ENCODE data around the gene HVCN1.
"Not testable (repeated sequence)": the region's sequence is repeated elsewhere in the genome, so short reads cannot be mapped to it uniquely, and the experiment has no call there.

HVCN1 gene, protein sequence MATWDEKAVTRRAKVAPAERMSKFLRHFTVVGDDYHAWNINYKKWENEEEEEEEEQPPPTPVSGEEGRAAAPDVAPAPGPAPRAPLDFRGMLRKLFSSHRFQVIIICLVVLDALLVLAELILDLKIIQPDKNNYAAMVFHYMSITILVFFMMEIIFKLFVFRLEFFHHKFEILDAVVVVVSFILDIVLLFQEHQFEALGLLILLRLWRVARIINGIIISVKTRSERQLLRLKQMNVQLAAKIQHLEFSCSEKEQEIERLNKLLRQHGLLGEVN

DNA sequence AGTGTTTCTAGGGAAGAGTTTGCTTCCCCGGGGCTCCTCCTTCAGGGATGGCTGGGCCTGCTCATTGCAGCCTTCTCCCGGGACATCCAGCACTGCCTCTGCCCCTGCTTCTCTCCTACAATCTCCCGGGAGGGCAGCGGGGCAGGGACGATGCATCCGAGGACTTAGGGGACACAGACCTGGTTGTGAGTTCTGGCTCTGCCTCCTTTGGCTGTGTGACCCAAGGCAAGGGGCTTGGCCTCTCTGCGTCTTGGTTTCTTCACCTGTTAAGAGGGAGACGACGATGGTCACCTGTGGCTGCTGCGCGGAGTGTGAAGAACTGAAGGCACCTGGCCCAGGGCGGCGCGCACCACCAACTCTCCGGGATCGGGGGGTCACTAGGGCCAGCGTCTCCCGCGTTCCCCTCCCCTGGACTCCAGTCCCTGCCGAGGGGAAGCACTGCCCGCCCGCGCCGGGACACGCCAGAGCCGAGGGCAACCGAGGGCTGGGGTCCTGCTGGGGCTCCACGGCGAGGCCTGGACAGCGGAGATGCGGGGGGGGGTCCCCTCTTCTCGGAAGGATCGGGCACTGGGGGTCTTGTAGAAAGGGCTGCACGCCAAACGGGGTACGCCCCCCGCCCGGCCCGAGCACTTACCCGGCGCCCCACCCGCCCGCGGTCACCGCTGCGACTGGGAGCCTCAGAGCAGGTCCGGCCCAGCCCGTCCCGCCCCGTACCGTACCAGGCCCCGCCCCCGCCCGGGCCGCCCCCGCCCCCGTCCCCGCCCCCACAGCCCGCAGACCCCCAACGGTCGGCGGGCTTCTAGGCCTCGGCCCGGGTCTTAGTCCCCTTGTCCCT, at the start of gene HVCN1:
HVCN1 (minus strand) TSS at position 670 of the 835 bp plus-strand sequence. CDS start 5,870 bp downstream, outside the sequence.
- peak; percentile 79 for DNase-seq (ENCODE audit: low spot score)

DNA sequence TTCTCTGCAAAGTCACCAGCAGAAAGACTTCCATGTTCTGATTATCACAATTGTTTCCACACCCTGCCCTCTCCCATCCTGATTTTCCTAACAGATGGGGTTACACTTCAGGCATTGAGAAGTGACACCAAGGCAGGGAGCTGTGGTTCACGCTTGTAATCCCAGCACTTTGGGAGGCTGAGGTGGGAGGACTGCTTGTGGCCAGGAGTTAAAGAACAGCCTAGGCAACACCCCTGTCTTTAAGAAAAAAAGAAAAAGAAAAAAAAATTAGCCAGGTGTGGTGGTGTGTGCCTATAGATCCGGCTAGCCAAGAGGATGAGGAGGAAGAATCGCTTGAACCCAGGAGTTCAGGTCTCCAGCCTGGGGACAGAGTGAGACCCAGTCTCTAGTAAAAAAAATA, 48.6 kb upstream of the HVCN1 start:
- no peak for DNase-seq (ENCODE audit: low spot score)

DNA sequence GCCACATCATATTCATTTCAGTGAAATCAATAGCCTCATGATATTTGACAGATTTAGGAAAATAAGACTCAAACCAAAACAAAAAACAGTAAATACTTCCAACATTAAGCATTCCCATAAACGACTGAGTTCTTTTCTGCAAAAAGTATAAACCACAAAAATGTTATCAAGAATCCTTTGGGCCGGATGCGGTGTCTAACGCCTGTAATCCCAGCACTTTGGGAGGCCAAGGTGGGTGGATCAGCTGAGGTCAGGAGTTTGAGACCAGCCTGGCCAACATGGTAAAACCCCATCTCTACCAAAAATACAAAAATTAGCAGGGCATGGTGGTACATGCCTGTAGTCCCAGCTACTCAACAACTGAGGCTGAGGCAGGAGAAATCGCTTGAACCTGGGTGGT, 48.1 kb upstream of the HVCN1 start:
- DNase-seq (ENCODE audit: low spot score), result not testable (repeated sequence)

DNA sequence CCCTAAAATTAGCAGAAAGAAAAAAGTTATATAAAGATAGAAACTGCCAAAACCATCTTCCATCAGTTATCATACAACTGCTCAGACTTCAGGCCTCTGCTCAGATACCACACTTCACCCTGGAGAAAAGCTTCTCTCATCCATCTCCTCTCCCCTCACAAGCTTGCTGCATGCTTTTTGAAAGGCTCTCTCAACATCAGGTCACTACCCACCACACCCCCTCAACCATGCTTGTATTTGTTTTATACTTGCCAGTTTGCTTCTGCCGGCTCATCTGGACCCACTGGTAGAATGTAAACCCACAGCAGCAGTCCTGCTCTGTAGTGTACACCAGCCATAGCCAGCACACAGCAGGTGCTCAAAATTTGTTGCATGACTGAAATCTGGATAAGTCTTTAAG, 45.0 kb upstream of the HVCN1 start:
- DNase-seq (ENCODE audit: low spot score), result no peak

DNA sequence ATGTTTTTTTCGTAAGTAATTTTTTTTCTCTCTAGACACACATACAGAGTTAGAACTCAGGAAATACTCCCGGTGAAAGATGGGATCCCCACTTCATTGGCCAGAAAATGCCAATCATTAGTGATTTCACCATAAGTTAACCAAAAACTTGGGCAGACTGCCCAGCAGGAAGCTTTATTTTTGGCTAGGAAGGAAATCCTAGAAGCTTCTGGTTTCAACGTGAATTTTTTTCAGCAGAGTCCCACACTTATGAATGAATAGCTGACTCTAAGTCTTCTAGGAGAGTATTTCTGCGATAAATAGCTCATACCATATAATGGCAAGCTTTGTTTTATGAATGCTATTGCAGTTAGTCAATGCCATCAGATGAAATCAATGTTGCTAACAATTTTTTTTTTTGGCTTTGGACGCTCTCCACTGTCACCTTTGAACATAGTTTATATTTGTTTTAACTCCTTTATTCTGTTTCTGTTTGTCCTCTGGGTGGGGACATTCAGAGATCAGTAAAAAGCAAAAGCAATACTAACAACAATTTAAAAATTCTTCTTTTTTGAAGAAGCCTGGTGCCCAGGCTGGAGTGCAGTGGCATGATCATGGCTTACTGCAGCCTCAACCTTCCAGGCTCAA, 44.3 kb upstream of the HVCN1 start:
- DNase-seq (ENCODE audit: low spot score), result no peak

DNA sequence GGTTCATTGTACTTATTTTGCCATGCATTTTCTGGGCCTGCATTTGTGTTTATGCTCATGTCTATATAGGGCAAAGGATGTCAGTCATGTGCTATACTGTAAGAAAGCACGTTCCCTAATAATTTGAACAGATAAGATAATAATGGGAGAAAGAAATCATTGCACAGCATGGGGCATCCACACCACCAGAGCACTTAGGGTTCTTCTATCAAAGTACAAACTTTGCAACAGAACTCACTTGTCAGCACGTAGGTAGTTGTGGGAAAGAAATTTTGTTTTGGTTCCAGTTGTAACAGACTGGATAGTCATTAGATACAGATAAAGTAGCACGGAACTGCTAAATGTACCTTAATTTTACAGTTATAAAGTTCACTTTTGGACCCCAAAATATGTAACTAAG, 43.7 kb upstream of the HVCN1 start:
- DNase-seq (ENCODE audit: low spot score), result no peak

DNA sequence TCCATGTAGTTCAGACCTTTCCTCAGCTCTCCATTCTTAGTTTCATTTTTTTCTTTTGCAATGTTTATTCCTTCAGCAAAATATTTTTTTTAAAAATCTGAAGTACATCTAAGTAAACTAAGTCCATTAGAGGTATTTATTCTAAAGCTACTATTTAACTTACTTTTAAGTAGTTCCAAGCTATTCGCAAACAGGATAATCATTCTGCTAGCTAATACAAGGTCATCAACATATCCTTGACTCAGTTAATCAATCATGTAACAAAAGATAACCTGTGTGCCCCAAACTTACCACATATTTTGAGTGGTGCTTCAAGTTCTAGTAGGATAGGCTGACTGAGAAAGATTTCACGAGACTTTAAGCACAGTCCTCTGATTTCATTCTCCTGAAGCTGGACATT, 42.6 kb upstream of the HVCN1 start:
- DNase-seq (ENCODE audit: low spot score), result no peak

DNA sequence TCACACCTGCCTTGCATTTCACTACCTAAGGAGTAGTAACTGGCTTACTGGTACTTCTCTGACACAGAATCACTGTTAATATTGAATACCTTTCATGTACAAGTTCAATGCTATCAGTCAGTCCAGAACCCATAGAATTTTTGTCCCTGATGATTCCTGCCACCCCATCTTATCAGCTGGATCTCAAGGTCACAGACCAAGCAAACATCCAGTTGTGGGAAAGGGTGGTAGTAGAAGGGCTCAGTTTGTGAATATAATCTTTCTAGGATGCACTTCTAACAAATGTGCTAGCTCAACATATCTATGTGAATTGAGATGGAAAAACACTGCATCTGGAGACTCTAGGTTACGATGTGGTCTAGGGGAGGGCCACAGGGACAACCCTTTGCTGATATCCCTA, 39.7 kb upstream of the HVCN1 start:
- DNase-seq (ENCODE audit: low spot score), result no peak

DNA sequence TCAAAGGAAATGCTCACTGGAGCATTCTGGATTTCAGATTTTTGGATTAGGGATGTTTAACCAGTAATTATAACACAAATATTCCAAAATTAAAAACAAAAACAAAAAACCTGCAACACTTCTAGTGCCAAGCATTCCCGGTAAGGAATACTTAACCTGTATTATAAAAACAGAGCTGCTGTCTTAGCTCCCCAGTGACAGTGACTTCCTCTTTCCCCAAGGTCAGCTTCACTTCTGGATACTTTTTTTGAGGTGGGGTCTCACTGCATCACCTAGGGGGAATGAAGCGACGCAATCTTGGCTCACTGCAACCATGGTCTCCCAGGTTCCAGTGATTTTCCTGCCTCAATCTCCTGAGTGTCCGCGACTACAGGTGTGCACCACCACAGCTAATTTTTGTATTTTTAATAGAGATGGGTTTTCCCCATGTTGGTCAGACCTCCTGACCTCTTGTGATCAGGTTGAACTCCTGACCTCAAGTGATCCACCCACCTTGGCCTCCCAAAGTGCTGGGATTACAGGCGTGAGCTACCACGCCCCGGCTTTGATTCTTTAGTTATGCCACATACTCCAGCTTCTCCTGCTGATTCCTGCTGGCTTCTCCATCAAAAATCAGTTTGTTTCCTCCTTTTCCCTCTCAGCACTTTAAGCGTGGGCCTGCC, 37.9 kb upstream of the HVCN1 start:
- DNase-seq (ENCODE audit: low spot score), result no peak

DNA sequence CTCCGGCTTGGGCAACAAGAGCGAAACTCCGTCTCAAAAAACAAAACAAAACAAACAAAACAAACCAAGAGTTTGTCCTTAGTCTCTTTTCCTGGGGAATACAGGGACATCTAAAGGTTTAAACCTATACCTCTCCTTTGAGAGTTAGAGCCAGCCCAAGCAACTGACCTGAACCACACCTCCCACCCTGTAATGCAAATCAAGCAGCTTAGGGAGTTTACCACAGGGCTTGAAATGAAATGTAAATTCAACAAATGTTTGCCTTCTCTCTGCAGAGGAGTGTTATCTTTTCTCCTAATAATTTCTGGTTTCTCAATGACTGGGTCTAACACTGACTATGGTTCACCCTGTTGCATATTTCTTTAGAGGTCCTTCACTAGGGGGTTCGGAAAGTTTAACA, 37.1 kb upstream of the HVCN1 start:
- DNase-seq (ENCODE audit: low spot score), result no peak

DNA sequence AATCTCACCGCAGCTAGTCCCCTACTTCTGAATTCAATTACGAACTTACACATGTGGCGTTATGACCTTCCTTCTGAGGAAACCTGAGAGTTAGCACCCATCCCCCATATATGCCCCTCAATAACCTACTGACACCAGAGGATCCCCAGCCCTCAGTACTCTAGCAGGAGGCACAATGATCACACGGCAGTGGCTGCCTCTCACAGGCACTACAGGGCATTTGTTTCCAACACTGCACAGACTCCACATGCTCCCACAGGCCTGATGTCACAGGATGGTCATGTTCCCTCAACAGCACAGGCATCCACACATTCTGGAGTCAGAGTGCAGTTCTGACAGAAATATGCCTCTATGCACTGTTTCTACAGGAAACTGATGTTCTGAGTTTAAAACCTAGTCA, 36.4 kb upstream of the HVCN1 start:
- DNase-seq (ENCODE audit: low spot score), result no peak

DNA sequence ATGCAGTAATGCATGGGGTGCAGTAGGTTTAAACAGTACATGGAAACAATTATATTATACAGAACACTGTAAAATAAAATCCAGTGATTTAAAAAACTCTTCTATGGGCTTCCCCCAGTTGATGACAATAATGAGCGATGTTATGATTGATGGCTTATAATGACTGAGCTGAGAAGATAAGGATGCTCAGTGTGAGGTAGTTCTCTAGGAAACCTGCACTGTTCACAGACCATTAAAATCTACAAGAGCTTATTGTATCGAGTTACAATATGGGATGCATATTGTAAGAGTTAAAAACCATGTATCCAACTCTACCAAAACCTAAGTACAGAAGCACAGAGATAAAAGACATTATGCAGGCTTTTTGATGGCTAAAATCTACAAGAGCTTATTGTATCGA, 34.0 kb upstream of the HVCN1 start:
- not testable (repeated sequence) for DNase-seq (ENCODE audit: low spot score)

DNA sequence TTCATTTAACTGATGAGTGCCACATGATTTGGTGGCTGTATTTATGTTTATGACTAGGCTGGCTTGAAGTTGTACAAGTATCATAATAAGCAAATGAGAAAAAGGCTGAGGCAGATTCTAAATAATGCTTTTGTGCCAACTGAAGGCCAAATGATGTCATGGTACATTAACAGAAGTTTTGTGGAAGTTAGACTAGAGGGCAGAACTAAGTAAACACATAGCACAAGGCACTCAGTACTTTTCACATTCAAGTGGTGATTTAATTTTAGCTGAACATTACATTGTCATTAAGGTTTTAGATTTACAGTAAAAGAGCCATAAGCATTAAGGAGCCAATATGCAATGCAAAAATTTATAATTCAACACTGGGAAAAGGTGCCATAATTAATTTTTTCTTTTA, 32.7 kb upstream of the HVCN1 start:
- no peak for DNase-seq (ENCODE audit: low spot score)

DNA sequence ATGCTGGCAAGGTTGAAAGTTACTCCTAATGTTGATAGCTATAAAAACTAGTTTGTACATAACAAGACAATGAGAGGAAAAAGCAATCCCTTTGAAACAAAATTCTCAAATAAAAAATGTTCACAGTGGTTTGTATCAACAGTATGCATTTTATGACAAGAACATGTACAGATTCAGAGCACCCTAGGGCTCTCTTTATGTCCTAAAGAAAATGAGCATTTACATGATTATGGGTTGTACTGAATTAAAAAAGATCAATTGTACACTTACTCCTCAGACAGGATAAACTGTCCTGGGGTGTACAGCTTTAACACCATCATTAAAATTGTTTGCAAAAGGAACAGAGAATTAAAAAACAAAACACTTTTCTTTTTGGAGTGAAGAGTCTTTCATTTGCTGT, 31.6 kb upstream of the HVCN1 start:
- DNase-seq (ENCODE audit: low spot score), result no peak

DNA sequence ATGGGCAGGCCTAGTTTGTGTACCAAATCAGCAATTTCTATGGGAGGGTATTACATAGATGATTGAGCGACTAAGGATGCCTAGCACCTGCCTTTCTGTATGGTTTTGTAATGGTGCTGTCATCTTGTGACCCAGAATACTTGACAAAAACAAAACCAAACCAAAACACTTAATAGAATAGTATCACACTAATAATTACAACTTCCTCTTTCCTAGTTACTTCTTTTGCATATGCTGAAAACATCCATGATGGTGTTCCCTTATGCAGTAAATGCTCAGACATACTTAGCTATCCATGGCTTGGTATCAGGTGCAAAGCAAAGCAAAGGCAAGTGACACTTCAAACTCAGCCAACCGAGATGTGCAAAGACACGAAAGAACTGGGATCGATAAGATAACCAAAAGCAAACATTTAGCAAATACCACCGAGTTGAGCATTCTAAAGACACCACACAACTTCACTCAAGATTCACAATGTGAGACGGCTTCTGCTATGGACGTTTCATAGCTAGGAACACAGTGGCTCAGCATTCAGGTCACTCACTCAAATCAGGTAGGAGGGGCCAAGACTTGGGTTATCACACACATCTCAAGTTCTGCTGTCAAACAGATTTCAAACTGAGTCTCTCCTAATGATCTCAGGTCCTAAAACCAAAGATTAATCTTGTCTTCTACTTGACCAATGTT, 29.4 kb upstream of the HVCN1 start:
- DNase-seq (ENCODE audit: low spot score), result peak; percentile 43

DNA sequence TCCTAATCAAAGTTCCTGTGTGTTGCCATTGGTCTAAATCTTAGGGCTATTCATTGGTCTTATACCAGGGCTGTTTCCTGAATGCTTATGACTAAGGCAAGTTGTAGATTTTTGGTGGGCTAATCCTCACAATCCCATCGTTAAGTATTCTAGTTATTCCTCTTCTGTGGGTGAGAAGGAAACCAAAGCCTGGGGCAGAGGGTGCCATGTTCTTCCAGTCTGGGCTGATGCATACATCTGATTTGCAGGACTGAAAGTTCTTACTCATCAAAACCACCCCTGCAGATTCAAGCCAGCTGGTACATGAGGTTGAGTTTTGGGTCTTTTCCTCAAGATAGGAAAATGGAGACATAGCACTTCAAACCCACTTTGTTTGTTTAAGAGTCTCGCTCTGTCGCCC, 28.1 kb upstream of the HVCN1 start:
- no peak for DNase-seq (ENCODE audit: low spot score)

DNA sequence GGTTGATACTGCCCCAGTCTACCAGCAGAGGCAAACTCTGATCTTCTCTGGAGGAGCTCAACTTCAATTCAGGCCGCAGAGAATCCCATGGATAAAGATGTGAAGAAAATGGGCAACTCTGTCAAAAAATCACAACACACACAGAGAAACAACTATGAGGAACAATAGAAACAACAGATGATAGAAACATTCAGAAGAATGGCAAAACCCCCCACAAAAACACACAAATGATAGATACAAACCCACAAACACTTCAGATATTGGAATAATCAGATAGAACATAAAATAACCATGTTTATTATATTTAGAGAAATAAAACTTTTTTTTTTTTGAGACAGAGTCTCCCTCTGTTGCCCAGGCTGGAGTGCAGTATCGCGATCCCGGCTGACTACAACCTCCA, 20.0 kb upstream of the HVCN1 start:
- no peak for DNase-seq (ENCODE audit: low spot score)

DNA sequence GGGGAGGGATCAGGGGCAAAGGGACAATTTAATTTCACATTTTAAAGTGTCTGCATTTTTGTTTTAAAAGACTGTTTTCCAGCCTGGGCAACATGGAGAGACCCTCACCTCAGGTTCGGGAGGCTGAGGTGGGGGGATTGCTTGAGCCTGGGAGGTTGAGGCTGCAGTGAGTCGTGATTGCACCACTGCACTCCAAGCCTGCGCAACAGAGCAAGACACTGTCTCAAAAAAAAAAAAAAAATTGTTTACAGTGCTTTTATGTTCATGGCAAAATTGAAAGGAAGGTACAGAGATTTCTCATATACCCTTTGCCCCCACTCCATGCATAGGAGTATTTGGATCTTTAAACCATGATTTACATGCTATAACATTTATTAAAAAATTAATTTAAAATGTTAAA, 16.4 kb upstream of the HVCN1 start:
- DNase-seq (ENCODE audit: low spot score), result no peak

DNA sequence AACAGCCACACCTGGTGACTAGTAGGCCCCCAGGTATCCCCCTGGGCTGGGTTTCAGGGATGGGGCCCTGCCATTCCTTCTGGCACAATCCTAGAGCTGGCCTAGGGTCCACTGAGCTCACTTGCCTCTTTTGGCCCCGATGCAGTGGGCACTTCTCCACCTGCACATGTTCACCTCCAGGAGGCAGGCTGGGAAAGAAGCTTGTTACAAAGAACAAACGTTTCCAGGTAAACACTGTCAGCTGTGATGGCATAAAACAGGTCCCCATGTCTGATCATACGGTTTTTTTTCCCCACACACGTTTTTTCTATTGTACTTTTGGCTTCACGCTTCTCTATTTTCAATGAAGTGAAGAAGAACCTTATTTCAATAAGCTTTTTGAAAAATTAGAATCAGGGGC, 15.8 kb upstream of the HVCN1 start:
- DNase-seq (ENCODE audit: low spot score), result no peak

DNA sequence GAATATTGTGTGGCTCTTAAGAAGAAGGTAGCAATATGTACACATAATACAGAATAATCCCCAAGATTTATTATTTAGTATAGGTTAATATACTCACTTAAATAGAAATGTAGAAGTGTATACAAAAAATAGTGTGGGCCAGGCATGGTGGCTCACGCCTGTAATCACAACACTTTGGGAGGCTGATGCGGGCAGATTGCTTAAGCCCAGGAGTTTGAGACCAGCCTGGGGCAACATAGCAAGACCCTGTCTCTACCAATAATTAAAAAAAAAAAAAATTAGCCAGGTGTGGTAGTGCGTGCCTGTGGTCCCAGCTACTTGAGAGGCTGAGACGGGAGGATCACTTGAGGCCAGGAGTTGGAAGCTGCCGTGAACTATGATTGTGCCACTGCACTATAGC, 15.3 kb upstream of the HVCN1 start:
- no peak for DNase-seq (ENCODE audit: low spot score)

DNA sequence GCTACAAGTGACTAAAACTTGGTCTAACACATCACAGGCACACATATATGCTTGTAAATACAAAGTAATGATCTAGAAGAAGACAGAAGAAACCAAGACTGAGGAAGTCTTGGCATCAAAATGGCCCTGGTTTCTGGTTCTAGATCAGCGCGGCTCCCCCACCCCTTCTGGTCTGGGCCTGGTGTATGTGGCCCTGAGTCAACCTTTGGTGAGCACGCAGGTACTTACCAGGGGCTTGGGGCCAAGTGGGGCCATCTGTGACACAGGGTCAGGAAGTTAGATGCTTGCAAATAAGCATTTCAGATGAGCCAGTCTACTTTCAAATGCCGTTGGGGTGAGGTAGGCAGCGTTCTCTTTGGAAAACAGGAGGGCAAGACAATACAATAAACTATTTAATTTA, 13.2 kb upstream of the HVCN1 start:
- DNase-seq (ENCODE audit: low spot score), result no peak

All from germinal center (tissue), 1 donor.